Esophagus (tissue), 2 donors: ENCODE results near the gene OPRM1. TPM values are rescaled to one million over a fixed set of nuclear protein-coding genes. Genes with fewer than 3 reads are reported as not detected.

Experiments used
- H3K27ac ChIP-seq, 2 donors: one replicate each; pipeline ENCODE4 v1.5.1; 2013; ENCODE audit warnings: low read depth in 2 of 2, mild to moderate bottlenecking in 2 of 2, inconsistent platforms in 1 of 2, low read length in 1 of 2, moderate library complexity in 1 of 2
- H3K27me3 ChIP-seq, 2 donors: one replicate each; pipeline ENCODE4 v1.6.1; 2013; ENCODE audit warnings: low read length in 2 of 2, control low read depth in 1 of 2, mild to moderate bottlenecking in 1 of 2; ENCODE audit not compliant: insufficient read depth in 2 of 2, control insufficient read depth in 1 of 2
- H3K36me3 ChIP-seq, 2 donors: one replicate each; pipeline ENCODE4 v1.6.1; 2013; ENCODE audit warnings: low read length in 1 of 2; ENCODE audit not compliant: control insufficient read depth in 2 of 2, insufficient read depth in 2 of 2
- H3K4me1 ChIP-seq, 2 donors: one replicate each; pipeline ENCODE4 v1.6.1; 2013; ENCODE audit warnings: low read length in 1 of 2; ENCODE audit not compliant: control insufficient read depth in 2 of 2, insufficient read depth in 2 of 2
- H3K4me3 ChIP-seq, 2 donors: one replicate each; pipeline ENCODE4 v1.5.1; 2013; ENCODE audit warnings: low read length in 2 of 2, mild to moderate bottlenecking in 2 of 2, low read depth in 1 of 2, moderate library complexity in 1 of 2
- H3K9me3 ChIP-seq, 2 donors: one replicate each; pipeline ENCODE4 v1.6.1; 2013; ENCODE audit warnings: mild to moderate bottlenecking in 2 of 2, low read depth in 1 of 2, low read length in 1 of 2, moderate library complexity in 1 of 2; ENCODE audit not compliant: control insufficient read depth in 2 of 2, insufficient read depth in 1 of 2
- WGBS, 2 donors: extraction: QIAGEN DNeasy Blood & Tissue Kit; methylation state at CpG; one replicate each; pipeline ENCODE4 v1.1.7; 2013; 5-methylcytosine and 5-hydroxymethylcytosine counted together
- polyA plus RNA-seq, 2 donors: library from polyadenylated mRNA; stranded (reverse); fragments of 200-250 nt; gene quantifications; one replicate each; pipeline ENCODE4 v1.2.3, GENCODE V29; 2013
- donor health status: healthy with polysubstance abuse.
- donor health status: Bipolar disorder and iron deficiency.

Gene OPRM1
- polyA plus RNA-seq, 2 donors: not detected

- no peaks in the 10 kb centered on the region for H3K9me3 ChIP-seq
- no peaks in the 10 kb centered on the region for H3K36me3 ChIP-seq
- H3K27ac ChIP-seq: no peak overlapping the region
- no peaks in the 10 kb centered on the region for H3K27me3 ChIP-seq
- 75 to 80% methylated on average over 4 of the region's 4 CpGs for WGBS, 2 donors
- no peaks in the 10 kb centered on the region for H3K4me1 ChIP-seq
- no peak overlapping the region for H3K4me3 ChIP-seq
Observed at GRCh38 chr6:154251116-154251515, 212.1 kb downstream of the OPRM1 start.

GRCh38 chr6:154252678-154253077 is 213.6 kb downstream of the OPRM1 start:
- no peaks in the 10 kb centered on the region for H3K9me3 ChIP-seq
- H3K27me3 ChIP-seq: no peaks in the 10 kb centered on the region
- no peaks in the 10 kb centered on the region for H3K36me3 ChIP-seq
- H3K4me1 ChIP-seq: no peaks in the 10 kb centered on the region
- no peak overlapping the region for H3K4me3 ChIP-seq
- H3K27ac ChIP-seq: no peak overlapping the region
- WGBS, 2 donors: 65 to 75% methylated on average over 3 of the region's 3 CpGs

GRCh38 chr6:154257067-154257466 is 218.0 kb downstream of the OPRM1 start:
- H3K27me3 ChIP-seq: no peaks in the 10 kb centered on the region
- no peaks in the 10 kb centered on the region for H3K36me3 ChIP-seq
- no peak overlapping the region for H3K27ac ChIP-seq
- no peak overlapping the region for H3K4me3 ChIP-seq
- no peaks in the 10 kb centered on the region for H3K9me3 ChIP-seq
- 74 to 77% methylated on average over 1 of the region's 1 CpG for WGBS, 2 donors
- no peaks in the 10 kb centered on the region for H3K4me1 ChIP-seq

GRCh38 chr6:154258064-154258757 is 219.2 kb downstream of the OPRM1 start:
- Histone ChIP-seq H3K9me3 (no peaks in the 10 kb centered on the region), H3K4me3 (no peak overlapping the region), H3K36me3 (no peaks in the 10 kb centered on the region), H3K4me1 (no peaks in the 10 kb centered on the region), H3K27ac (no peak overlapping the region), H3K27me3 (no peaks in the 10 kb centered on the region)
- 69 to 82% methylated on average over 4 of the region's 4 CpGs for WGBS, 2 donors

GRCh38 chr6:154261688-154262397 is 222.8 kb downstream of the OPRM1 start:
- WGBS, 2 donors: 82 to 87% methylated on average over 7 of the region's 7 CpGs

GRCh38 chr6:154266560-154267099 is 227.6 kb downstream of the OPRM1 start:
- Histone ChIP-seq H3K4me3 (no peak overlapping the region), H3K9me3 (no peaks in the 10 kb centered on the region), H3K27ac (no peak overlapping the region), H3K4me1 (no peaks in the 10 kb centered on the region), H3K27me3 (no peaks in the 10 kb centered on the region), H3K36me3 (no peaks in the 10 kb centered on the region)

More at GRCh38 chr6:154261688-154262397, 222.8 kb downstream of the OPRM1 start:
- no peaks in the 10 kb centered on the region for H3K9me3 ChIP-seq
- H3K4me3 ChIP-seq: no peak overlapping the region
- no peak overlapping the region for H3K27ac ChIP-seq
- no peaks in the 10 kb centered on the region for H3K36me3 ChIP-seq
- H3K4me1 ChIP-seq: no peaks in the 10 kb centered on the region
- H3K27me3 ChIP-seq: no peaks in the 10 kb centered on the region

- Histone ChIP-seq H3K4me3 (no peak overlapping the region), H3K9me3 (no peaks in the 10 kb centered on the region), H3K4me1 (no peaks in the 10 kb centered on the region), H3K36me3 (no peaks in the 10 kb centered on the region), H3K27me3 (no peaks in the 10 kb centered on the region), H3K27ac (no peak overlapping the region)
- 84 to 90% methylated on average over 3 of the region's 3 CpGs for WGBS, 2 donors
Observed at GRCh38 chr6:154267508-154268106, 228.6 kb downstream of the OPRM1 start.

- no peaks in the 10 kb centered on the region for H3K27me3 ChIP-seq
- WGBS, 2 donors: 91 to 94% methylated on average over 3 of the region's 3 CpGs
Observed at GRCh38 chr6:154268486-154268885, 229.4 kb downstream of the OPRM1 start.

GRCh38 chr6:154274168-154274567 is 235.1 kb downstream of the OPRM1 start:
- Histone ChIP-seq H3K27me3 (no peaks in the 10 kb centered on the region), H3K36me3 (no peaks in the 10 kb centered on the region), H3K27ac (no peak overlapping the region), H3K4me3 (no peak overlapping the region), H3K9me3 (no peaks in the 10 kb centered on the region), H3K4me1 (no peaks in the 10 kb centered on the region)
- WGBS, 2 donors: 69 to 85% methylated on average over 2 of the region's 2 CpGs

More at GRCh38 chr6:154268486-154268885, 229.4 kb downstream of the OPRM1 start:
- H3K4me3 ChIP-seq: no peak overlapping the region
- no peaks in the 10 kb centered on the region for H3K9me3 ChIP-seq
- no peaks in the 10 kb centered on the region for H3K4me1 ChIP-seq
- no peaks in the 10 kb centered on the region for H3K36me3 ChIP-seq
- no peak overlapping the region for H3K27ac ChIP-seq
